ENCODE measurements around the gene LDB3.

DNA sequence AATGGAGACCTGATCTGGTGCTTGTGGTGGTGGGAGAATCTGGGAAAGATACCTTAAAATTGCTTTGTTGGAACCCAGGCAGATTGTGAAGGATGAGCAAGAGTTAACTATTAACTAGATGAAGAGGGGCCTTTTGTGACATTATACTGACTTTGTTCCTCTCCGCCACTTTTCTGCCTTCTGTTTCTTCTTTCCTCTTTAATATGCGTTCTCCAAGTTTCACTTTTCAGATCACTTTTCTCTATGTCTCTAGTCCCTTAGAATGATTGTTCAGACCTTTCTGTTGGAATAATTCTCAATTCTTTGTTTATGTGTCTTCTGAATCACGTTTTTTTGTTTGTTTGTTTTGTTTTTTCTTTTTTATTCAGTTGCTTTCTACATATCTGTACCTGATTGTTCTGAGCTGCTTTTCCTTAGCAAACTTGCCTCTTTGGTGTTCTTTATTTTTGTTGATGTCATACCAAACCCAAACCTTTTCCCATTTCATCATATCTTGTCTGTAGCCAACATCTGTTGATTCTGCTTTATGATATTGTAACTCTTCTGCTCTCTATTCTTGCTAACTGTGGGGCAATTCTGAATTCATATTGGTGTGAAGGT lies 90.9 kb downstream of the LDB3 start:
- TF ChIP-seq, protein P1, sequence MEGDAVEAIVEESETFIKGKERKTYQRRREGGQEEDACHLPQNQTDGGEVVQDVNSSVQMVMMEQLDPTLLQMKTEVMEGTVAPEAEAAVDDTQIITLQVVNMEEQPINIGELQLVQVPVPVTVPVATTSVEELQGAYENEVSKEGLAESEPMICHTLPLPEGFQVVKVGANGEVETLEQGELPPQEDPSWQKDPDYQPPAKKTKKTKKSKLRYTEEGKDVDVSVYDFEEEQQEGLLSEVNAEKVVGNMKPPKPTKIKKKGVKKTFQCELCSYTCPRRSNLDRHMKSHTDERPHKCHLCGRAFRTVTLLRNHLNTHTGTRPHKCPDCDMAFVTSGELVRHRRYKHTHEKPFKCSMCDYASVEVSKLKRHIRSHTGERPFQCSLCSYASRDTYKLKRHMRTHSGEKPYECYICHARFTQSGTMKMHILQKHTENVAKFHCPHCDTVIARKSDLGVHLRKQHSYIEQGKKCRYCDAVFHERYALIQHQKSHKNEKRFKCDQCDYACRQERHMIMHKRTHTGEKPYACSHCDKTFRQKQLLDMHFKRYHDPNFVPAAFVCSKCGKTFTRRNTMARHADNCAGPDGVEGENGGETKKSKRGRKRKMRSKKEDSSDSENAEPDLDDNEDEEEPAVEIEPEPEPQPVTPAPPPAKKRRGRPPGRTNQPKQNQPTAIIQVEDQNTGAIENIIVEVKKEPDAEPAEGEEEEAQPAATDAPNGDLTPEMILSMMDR (IDR thresholded peaks at IDR 0.05; ENCODE audit: low read length), result no peak
- no peak for TF ChIP-seq EZH2 (IDR thresholded peaks at IDR 0.05; ENCODE audit: borderline replicate concordance, low read length)

Data from OCI-LY1 (cell line).